NCI-H187 (cell line): ENCODE results near the gene CSK.
"Not testable (repeated sequence)": the region's sequence is repeated elsewhere in the genome, so short reads cannot be mapped to it uniquely, and the experiment has no call there.

Source experiments
- DNase-seq, 2 experiments: peaks; one replicate each; lab custom pipeline; 2025; lab: John Stamatoyannopoulos, UW

Gene CSK

GRCh38 chr15:74770211-74770903, 11.5 kb upstream of the CSK start:
- no peak for DNase-seq

GRCh38 chr15:74773329-74773728, 8.6 kb upstream of the CSK start:
- DNase-seq: no peak

- no peak for DNase-seq
These were observed 8.1 kb upstream of the CSK start for GRCh38 chr15:74773731-74774252.

- no peak for DNase-seq
These were observed 6.7 kb upstream of the CSK start for GRCh38 chr15:74775132-74775562.

- DNase-seq: no peak
These were observed 6.0 kb upstream of the CSK start for GRCh38 chr15:74775894-74776293.

DNA sequence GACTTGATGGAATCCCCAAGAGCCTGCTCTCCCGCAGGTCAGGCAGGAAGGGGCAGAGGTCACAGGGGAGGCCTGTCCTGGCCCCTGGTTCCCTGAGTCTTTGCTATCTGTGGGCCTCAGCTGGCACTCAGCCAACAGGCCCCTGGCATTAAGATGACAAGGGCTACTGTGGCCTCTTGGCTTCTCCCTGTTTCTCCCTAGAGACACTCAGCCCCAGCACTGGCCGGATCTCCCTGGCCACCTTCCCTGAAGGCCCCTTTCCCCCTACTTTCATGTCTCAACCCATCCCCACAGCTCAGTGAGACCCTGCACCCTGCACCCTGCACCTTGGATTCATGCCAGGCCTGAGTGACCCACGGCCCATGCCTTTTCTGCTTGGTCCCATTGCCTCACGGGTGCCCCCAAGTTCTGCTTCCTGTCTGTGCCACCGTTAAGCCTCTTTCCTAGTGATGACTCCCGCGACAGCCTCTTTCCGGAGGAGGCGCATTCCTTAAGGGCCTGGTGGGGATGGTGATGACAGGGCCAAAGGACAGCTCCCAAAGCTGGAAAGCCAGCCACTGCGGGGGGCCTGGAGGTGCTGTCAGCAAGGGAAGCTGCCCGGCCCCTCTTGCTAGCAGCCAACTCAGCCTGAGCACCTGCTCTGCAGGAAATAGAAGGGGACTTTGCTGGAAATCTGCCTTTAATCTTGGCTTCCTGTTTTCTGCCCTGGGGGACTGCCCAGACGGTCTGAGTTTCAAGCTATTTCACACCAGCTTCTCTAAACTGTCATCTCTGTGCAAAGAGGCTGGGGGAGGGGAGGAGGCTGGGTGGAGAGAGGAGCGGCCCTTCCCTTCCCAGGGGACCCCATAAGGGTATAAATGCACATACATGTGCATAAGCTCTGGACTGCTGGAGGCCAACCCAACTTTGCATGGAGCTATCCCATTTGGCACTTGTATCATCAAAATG, 4.8 kb upstream of the CSK start:
- no peak for DNase-seq

GRCh38 chr15:74777769-74778598, 3.9 kb upstream of the CSK start:
- no peak for DNase-seq

GRCh38 chr15:74778599-74778970, 3.3 kb upstream of the CSK start:
- DNase-seq: no peak

GRCh38 chr15:74779162-74779648, 2.7 kb upstream of the CSK start:
- DNase-seq: no peak

DNA sequence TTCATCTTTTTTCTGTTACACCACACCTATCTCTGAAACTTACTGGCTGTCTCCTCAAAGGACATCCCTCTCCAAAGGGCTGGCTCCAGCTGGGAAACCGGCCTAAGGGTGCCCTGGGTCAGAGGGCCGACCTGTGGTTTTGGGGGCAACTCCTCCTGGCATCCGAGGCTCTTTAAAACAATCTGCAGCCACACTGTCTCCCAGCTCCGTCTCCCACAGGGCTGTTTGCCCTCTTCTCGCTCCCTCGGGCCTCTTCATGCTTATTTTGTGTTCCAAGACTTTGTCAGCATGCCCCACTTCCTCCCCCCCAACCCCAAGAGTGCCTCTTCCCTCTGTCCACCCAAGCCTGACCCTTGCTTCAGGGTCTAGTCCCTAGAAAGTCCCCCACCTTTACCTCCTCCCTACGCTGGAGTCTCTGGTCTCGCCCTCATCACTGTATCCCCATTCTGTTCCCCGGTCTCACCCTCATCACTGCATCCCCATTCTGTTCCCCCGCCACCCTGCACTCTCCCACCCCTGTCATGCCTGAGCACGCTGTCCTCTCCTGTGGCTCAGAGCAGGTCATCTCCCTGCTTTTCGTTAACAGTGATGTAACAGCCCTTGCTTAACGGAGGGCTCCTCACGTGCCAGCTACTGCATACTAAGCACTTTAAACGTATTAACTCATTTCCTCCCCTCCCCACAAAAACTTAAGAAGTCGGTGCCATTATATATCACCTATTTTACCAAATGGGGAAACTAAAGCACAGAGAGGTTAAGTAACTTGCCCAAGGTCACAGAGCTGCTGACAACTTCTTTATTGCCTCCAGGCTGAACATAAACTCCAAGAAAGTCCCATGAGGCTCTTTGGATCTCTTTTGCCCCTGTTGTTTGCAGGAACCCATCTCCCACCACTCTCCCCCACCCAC, 1.1 kb upstream of the CSK start:
- DNase-seq: no peak

DNA sequence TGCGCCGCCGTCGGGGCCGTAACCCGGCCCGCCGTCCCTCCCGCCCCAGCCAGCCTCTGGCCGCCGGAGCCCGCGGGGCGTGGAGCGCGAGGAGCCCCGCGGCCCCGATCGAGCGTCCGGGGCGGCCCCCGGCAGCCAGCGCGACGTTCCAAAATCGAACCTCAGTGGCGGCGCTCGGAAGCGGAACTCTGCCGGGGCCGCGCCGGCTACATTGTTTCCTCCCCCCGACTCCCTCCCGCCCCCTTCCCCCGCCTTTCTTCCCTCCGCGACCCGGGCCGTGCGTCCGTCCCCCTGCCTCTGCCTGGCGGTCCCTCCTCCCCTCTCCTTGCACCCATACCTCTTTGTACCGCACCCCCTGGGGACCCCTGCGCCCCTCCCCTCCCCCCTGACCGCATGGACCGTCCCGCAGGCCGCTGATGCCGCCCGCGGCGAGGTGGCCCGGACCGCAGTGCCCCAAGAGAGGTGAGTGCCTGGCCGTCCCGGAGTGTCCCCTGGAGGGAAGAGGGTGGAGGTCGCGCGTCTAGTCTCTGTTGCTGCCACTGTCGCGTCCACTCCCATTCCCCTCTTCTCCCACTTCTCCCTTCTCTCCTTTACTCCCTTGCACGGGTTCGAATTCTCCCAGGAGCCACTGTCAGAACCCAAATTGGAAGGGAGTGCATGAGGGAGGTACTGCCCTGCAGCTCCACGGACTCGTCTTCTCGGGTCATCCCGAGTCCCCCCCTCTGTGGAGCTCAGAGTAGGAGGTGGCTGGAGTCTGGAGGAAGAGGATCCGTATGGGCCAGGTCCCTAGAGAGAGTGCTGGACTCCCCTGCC, 585 bp downstream of the CSK start:
- no peak for DNase-seq

DNA sequence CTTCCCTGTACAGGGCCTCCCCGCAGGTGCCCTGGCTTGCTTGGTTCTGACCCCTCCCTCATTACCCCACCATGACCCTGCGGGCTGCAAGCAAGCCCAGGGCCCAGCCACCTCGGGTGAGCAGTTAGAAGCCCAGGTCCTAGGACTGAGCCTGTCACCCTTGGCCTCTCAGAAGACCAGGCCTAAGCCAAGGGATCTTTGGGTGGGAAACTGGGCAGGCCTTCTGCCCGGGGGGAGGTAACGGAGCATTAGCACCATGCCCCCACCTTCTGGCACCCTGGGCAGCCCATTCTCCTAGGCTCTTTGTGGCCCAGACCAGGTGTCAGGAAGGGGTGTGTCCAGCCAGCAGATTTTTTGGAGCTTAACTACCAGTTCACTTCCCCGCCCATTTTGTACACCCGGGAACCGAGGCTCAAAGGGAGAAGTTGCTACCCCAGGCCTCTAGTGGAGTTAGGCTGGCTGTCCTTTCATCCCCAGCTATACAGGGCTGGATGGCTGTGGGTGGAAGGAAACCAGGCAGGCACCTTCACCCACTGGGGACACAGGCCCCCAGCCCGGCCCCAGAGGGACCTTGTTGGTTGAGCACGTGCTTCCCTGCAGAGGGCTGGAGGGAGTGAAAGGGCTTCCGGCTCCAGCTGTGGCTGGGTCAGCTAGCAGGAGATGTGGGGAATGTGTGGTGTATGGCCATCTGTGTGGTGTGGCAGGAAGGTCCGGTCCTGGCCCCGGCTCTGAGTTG, 1.4 kb downstream of the CSK start:
- DNase-seq: no peak

- DNase-seq: no peak
These were observed 1.9 kb downstream of the CSK start for GRCh38 chr15:74783808-74784175.

DNA sequence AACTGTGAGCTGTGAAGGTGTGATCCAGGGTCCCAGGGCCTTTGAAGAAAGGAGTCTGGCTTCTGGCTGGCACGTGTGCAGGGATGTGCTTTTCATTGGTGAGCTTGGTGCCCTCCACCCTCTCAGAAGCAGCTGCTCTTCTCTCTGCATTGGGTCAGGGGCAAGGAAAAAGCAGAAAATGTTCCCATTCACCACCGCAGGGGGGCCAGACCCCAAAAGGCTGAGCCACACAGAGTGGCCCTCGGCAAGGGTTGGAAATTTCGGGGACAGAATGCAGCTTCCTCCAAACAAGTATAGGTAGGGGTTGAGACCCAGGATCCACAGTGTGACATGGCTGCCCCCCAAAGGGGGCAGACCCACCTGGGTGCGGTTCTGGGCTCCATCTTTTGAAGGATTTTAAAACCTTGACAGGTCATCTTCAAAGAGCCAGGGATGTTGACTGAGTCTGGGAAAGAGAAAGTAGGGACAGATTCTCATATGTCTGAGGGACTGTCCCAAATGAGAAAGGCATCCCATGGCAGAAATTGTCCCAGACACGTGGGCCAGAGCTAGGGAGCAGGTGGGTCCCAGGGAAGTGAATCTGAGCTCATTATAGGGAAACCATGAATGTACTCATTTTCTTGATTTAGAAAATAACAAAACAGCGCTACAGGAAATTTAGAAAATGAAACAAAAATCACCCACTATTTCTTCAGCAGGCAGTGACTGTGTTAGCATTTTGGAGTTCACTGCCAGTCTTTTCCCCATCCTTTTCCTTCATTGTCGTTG, 2.7 kb downstream of the CSK start:
- DNase-seq: no peak

DNA sequence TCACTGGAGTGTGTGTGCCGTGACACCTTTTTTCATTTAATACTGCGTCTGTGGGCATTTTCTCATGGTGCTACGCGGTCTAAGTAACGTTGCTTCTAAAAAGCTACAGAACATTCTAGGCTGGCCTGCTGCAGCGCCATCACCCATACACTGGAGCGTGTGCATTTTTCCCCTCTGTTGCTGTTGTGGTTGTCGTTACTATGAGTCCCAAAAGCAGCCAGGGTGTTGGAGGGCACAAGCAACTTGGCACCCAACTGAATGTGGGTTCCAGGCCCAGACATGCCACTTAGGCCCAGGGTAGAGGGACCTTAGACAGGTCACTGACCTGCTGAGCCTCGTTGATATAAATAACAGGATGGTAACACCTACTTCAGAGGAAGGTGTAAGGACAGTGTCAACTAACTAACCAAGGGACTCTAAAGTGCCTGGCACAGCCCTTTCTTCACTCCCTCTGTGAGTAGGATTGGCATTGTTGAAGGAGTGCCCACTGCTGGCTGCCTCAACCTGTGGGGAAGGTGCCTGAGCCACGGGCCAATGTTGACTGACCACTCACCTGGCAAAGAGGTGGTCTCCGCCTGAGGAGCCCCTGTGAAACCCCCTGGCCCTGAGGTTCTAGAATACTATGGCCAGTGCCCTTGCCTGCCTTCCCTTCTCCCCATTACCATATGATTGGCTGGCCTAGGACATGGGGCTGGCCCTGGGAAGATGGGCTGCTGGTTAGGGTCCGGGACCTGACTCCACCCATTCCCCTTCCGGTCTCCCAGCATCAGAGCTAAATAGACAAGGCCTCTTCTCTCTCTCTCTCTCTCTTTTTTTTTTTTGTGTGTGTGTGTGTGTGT, 3.5 kb downstream of the CSK start:
- DNase-seq: no peak

DNA sequence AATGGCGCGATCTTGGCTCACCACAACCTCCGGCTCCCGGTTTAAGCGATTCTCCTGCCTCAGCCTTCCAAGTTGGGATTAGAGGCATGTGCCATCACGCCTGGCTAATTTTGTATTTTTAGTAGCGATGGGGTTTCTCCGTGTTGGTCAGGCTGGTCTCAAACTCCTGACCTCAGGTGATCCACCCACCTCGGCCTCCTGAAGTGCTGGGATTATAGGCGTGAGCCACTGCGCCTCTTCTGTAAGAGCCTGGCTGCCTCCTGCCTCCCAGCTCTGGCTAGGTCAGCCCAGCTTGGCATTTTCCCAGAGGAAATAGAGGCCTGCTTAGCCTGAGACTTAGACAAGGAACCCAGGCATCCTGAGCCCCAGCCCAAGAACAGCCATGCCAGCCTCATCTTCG, 4.2 kb downstream of the CSK start:
- DNase-seq: not testable (repeated sequence)

- DNase-seq: no peak
These were observed 4.8 kb downstream of the CSK start for GRCh38 chr15:74786551-74787165.
